ENCODE results near the gene A4GALT. TPM values are rescaled to one million over a fixed set of nuclear protein-coding genes. Genes with fewer than 3 reads are reported as not detected.

The A4GALT gene
- total RNA-seq, 1 experiment from 2014 or later = 6.9 TPM

- ATAC-seq (no peak), DNase-seq (ENCODE audit: low read depth, low spot score) (no peak)
- TF ChIP-seq TCF7L2 (IDR thresholded peaks at IDR 0.05; ENCODE audit: low read depth, low read length) (no peak), REST (IDR thresholded peaks at IDR 0.05; ENCODE audit: insufficient read depth in 1 of 2, low read depth in 2 of 2, low read length in 1 of 2) (no peak), CTCF (IDR thresholded peaks at IDR 0.05) (no peak), SIN3A (IDR thresholded peaks at IDR 0.05; ENCODE audit: borderline replicate concordance, insufficient read depth, low read depth, low read length) (no peak), POLR2AphosphoS5 (IDR thresholded peaks at IDR 0.05; ENCODE audit: low read depth, low read length) (no peak)
- ChIA-PET CTCF (no interaction called here), POLR2A (no interaction called here)
- Histone ChIP-seq H3K36me3 (ENCODE audit: control insufficient read depth, insufficient read depth, low read length) (no peaks in the 10 kb centered on the region), H3K27ac (ENCODE audit: low read length) (no peak overlapping the region), H3K4me1 (ENCODE audit: control insufficient read depth, insufficient read depth, low read length) (no peaks in the 10 kb centered on the region; the same call in 1 of the 2 replicates), H3K27me3 (ENCODE audit: control insufficient read depth, insufficient read depth, low read length) (no peaks in the 10 kb centered on the region), H3K9me3 (ENCODE audit: control insufficient read depth, insufficient read depth, low read depth, low read length) (no peaks in the 10 kb centered on the region), H3K4me3 (ENCODE audit: low read depth in 2 of 2, low read length in 2 of 2) (no peak overlapping the region)
- in situ Hi-C loops (cut with HindIII; ENCODE audit: low pct_unique_long_range_greater_than_20kb, low sequenced_read_pairs) = no loop called here
- intact Hi-C loops (cut with micrococcal nuclease; ENCODE audit: unreplicated experiment) = no loop called here
- BruUV-seq (replicated peaks) = no TSS peak
Observed at GRCh38 chr22:42655693-42656092, 65.0 kb downstream of the A4GALT start.

GRCh38 chr22:42654436-42655073, 66.1 kb downstream of the A4GALT start:
- H3K4me3 ChIP-seq (ENCODE audit: low read depth in 2 of 2, low read length in 2 of 2) = no peak overlapping the region
- BruUV-seq (replicated peaks) = no TSS peak
- ATAC-seq = no peak
- no peaks in the 10 kb centered on the region; the same call in 1 of the 2 replicates for H3K4me1 ChIP-seq (ENCODE audit: control insufficient read depth, insufficient read depth, low read length)
- TF ChIP-seq POLR2AphosphoS5 (IDR thresholded peaks at IDR 0.05; ENCODE audit: low read depth, low read length) (no peak), REST (IDR thresholded peaks at IDR 0.05; ENCODE audit: insufficient read depth in 1 of 2, low read depth in 2 of 2, low read length in 1 of 2) (no peak), CTCF (IDR thresholded peaks at IDR 0.05) (no peak), TCF7L2 (IDR thresholded peaks at IDR 0.05; ENCODE audit: low read depth, low read length) (no peak), SIN3A (IDR thresholded peaks at IDR 0.05; ENCODE audit: borderline replicate concordance, insufficient read depth, low read depth, low read length) (no peak)
- H3K27ac ChIP-seq (ENCODE audit: low read length) = no peak overlapping the region
- H3K9me3 ChIP-seq (ENCODE audit: control insufficient read depth, insufficient read depth, low read depth, low read length) = no peaks in the 10 kb centered on the region
- no peaks in the 10 kb centered on the region for H3K27me3 ChIP-seq (ENCODE audit: control insufficient read depth, insufficient read depth, low read length)
- POLR2A ChIA-PET = no interaction called here
- no peaks in the 10 kb centered on the region for H3K36me3 ChIP-seq (ENCODE audit: control insufficient read depth, insufficient read depth, low read length)
- CTCF ChIA-PET = interaction anchor here (0.5 kb wide), 1 partner anchor 12 kb away, joined by 3 read pairs; no protein-coding TSS in a partner anchor
- no peak for DNase-seq (ENCODE audit: low read depth, low spot score)
- in situ Hi-C loops (cut with HindIII; ENCODE audit: low pct_unique_long_range_greater_than_20kb, low sequenced_read_pairs) = no loop called here
- intact Hi-C loops (cut with micrococcal nuclease; ENCODE audit: unreplicated experiment) = no loop called here
